ENCODE measurements around the gene SERPINA1. TPM values are rescaled to one million over a fixed set of nuclear protein-coding genes. Genes with fewer than 3 reads are reported as not detected.
A peak's percentile ranks its signal among the peaks of the same experiment; 100 is the strongest.

The SERPINA1 gene
- total and polyA plus RNA-seq, 2 of the 13 experiments (the other 11 are each of a cell fraction or from before 2014, with no cell fraction given), result 3,266 to 11,015 TPM

GRCh38 chr14:94394581-94395207, 6.3 kb upstream of the SERPINA1 start (continued):
- peak; percentile 98 for TF ChIP-seq ATF3 (CRISPR knock-in tag; IDR thresholded peaks at IDR 0.05)
- no peak for TF ChIP-seq SRSF4 (IDR thresholded peaks at IDR 0.05; ENCODE audit: low read depth, low read length, poor library complexity, severe bottlenecking)
- no peak for TF ChIP-seq PRMT3 (CRISPR knock-in tag; IDR thresholded peaks at IDR 0.05; ENCODE audit: borderline replicate concordance, low read depth)
- no peak for TF ChIP-seq SMAD9 (CRISPR knock-in tag; IDR thresholded peaks at IDR 0.05)
- TF ChIP-seq HNF4A (CRISPR knock-in tag; IDR thresholded peaks at IDR 0.05), result peak; percentile 52; the same call in 1 of the 2 replicates
- TF ChIP-seq TFAP4 (IDR thresholded peaks at IDR 0.05; ENCODE audit: borderline replicate concordance, low read depth), result no peak; the same call in 1 of the 2 replicates
- TF ChIP-seq ZNF567 (CRISPR knock-in tag; IDR thresholded peaks at IDR 0.05; ENCODE audit: borderline replicate concordance), result no peak
- peak; percentile 69; the same call in 1 of the 2 replicates for TF ChIP-seq ZNF605 (CRISPR knock-in tag; IDR thresholded peaks at IDR 0.05)
- 0 out of 2 replicates have a peak, but pooled peaks have one; percentile 15 for TF ChIP-seq ELF1 (CRISPR knock-in tag; IDR thresholded peaks at IDR 0.05)
- TF ChIP-seq GATAD1 (CRISPR knock-in tag; IDR thresholded peaks at IDR 0.05), result peak; percentile 13; the same call in 1 of the 2 replicates
- TF ChIP-seq SOX5 (CRISPR knock-in tag; IDR thresholded peaks at IDR 0.05; ENCODE audit: borderline replicate concordance), result peak; percentile 63; the same call in 1 of the 2 replicates
- TF ChIP-seq ARNTL (CRISPR knock-in tag; IDR thresholded peaks at IDR 0.05), result no peak; the same call in 1 of the 2 replicates
- no peak for TF ChIP-seq ZNF18 (CRISPR knock-in tag; IDR thresholded peaks at IDR 0.05; ENCODE audit: insufficient replicate concordance)
- 0 out of 2 replicates have a peak, but pooled peaks have one; percentile 11 for TF ChIP-seq MYPOP (CRISPR knock-in tag; IDR thresholded peaks at IDR 0.05)
- TF ChIP-seq BRD4 (CRISPR knock-in tag; IDR thresholded peaks at IDR 0.05), result peak; percentile 76
- no peak for TF ChIP-seq KLF13 (CRISPR knock-in tag; IDR thresholded peaks at IDR 0.05)
- TF ChIP-seq SAFB2 (CRISPR knock-in tag; IDR thresholded peaks at IDR 0.05; ENCODE audit: borderline replicate concordance, low read depth), result no peak
- peak; percentile 11; the same call in 1 of the 2 replicates for TF ChIP-seq SMC3 (IDR thresholded peaks at IDR 0.05; ENCODE audit: low read length)
- TF ChIP-seq ZNF644 (CRISPR knock-in tag; IDR thresholded peaks at IDR 0.05; ENCODE audit: low read depth), result peak; percentile 45
- TF ChIP-seq PLRG1 (conservative IDR thresholded peaks at IDR 0.05), result no peak
- peak; percentile 55; the same call in 1 of the 2 replicates for TF ChIP-seq FOXJ3 (CRISPR knock-in tag; IDR thresholded peaks at IDR 0.05; ENCODE audit: borderline replicate concordance)
- TF ChIP-seq MEIS1 (CRISPR knock-in tag; IDR thresholded peaks at IDR 0.05; ENCODE audit: borderline replicate concordance), result peak; percentile 64; the same call in 1 of the 2 replicates
- peak; percentile 42; the same call in 1 of the 2 replicates for TF ChIP-seq TGIF2 (CRISPR knock-in tag; IDR thresholded peaks at IDR 0.05)
- no peak for TF ChIP-seq ZNF317 (CRISPR knock-in tag; IDR thresholded peaks at IDR 0.05)
